H54 (cell line): ENCODE results near the gene CLASP1.

ENCODE experiments used
- DNase-seq: peaks from one replicate; pipeline ENCODE4 v3.0.0; 2011; ENCODE audit warnings: low spot score, mixed read lengths; ENCODE audit not compliant: insufficient read length
- FAIRE-seq: peaks from 3 replicates; lab custom pipeline; 2011; peaks lifted over from hg19 to GRCh38; lab: Jason Lieb, UNC
- POLR2A ChIP-seq: IDR thresholded peaks from 2 replicates; pipeline ENCODE4 v1.6.1; 2011; ENCODE audit warnings: low read depth, mild to moderate bottlenecking, low read length

The CLASP1 gene

DNA sequence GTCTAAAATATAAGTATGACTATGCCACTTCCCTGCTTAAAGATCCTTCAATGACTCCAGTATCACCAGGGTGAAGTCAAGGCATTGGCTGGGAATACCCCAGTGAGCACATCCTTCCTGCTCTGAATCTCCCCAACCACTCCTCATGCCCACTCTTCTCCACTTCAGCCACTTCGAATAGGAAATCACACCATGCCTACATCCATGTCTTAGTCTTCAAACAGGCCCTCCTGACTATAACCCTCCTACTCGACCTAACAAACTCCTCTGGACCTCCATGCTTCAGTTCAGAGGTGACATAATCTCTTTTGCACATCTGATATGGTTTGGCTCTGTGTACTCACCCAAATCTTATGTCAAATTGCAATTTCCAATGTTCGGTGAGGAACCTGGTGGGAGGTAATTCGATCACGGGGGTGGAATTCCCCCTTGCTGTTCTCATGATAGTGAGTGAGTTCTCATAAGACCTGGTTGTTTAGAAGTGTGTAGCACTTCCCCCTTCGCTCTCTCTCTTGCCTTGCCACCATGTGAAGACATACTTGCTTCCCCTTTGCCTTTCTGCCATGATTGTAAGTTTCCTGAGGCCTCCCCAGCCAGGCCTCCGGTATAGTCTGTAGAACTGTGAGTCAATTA, 276.4 kb downstream of the CLASP1 start:
- no peak for DNase-seq
- no peak for FAIRE-seq
- no peak for TF ChIP-seq POLR2A

DNA sequence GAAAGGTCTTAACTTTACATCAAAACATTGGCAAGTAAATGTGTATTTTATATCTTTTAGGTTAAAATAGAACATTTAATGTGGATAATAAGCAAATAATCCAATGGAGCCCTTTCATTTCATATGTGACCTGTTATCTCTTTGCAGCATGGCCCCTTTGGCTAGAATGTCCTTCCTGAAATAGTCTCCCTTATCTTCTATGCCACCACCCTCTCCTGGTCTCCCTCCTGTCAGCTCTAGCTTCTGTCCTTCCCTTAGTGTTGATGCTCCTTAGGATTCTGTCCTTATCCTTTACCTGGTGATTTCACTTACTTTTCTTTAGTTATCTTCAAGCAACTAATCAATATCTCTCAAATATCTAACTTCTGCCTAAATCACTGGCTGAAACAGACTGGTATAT, 277.2 kb downstream of the CLASP1 start:
- no peak for TF ChIP-seq POLR2A
- FAIRE-seq (no peak), DNase-seq (no peak)

DNA sequence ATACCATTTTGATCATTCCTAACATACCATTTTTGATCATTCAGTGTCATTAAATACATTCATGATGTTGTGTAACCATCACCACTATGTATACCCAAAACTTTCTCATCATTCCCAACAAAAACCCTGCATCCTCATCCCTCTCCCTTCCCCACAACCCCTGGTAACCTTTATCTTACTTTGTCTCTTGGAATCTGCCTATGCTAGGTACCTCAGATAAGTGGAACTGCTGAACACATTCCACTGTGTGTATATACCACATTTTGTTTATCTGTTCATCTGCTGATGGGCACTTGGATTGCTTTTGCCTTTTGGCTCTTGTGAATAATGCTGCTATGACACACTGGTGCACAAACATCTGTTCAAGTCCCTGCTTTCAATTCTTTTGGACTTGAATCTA, 280.4 kb downstream of the CLASP1 start:
- no peak for TF ChIP-seq POLR2A
- no peak for DNase-seq
- no peak for FAIRE-seq

DNA sequence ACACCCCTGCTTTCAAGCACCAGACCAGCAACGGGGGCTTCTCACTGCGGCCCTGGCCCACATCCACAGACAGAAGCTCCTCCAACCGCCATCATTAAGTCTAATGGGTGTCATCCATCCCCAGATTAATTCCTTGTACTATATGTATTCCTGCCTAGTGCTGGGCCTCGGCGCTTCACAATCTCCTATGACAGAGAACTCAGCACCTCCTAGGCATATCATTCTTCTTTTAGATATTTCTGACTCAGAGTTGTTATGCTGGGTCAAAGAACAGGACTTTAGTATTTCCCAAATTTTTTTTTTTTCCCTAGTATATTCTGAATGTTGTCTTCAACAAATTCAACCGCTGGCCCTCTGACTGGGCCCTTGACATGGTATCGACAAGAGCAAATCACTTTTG, 281.1 kb downstream of the CLASP1 start:
- no peak for FAIRE-seq
- no peak for TF ChIP-seq POLR2A
- no peak for DNase-seq

DNA sequence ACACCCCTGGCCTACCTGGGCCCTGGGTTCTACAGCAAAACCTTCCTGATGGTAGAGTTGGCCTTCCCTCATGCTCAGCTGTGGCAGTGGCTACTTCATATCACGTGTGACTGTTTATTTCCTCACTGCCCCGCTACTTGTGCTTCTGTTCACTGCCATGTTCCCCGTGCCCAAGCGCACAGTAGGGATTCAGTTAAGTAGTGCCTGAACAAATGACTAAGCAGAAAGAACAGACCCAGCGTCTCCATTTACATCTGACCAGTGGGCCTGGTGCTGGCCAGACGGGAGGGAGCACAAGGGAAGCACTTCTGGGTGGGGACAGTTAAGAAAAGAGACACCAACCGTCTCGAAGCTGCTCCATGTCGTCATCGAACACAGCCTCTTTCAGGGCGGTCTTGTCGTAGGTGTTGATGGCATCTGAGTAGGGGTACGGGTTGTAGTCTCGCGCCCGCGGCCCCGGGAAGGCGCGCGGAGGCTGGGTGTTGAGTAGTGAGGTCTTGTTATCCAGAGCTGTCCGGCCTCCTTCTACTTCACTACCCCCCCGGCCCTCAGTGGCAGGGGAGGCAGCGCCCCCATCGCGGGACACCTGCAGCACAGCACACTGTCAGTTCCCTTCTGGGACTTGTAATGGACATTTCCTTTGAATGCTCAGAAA, 281.9 kb downstream of the CLASP1 start:
- TF ChIP-seq POLR2A, result no peak
- DNase-seq (no peak), FAIRE-seq (no peak)

DNA sequence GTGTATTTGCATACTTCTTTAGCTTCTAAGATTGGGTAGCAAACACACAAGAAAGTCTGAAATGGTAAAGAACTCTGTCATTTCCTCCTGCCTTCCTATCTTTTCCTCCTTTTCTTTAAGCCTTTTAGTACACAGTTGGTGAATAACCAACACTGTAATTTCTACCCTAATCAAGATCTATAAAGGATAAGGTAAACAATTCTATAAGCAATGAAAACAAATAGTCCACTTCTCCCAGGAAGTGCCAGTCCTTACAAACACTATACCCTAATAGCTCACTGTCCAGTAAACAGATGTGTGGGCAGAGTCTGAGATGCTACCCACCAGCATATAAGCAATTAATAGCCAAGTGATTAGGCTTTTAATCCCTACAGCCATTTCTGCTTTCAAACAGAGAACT, 283.2 kb downstream of the CLASP1 start:
- no peak for TF ChIP-seq POLR2A
- DNase-seq (no peak), FAIRE-seq (no peak)

DNA sequence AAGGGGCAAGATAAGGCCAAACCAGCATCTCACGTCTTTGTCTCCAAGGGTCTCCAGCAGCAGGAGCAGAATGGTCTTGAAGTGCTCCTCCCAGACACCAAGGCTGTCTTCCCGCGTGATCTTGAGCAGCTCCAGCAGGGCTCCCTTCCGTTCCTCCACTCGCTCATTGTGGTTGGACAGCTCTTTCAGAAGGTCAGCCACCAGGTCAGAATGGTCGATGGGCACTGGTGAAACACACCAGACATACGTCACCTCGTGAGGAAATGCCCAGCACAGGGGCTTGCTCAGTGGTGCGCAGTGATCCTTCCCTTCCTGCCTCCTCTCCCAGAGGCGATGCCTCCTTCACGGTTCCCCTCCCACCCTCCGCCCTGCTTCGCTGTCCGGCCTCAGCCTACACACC, 284.2 kb downstream of the CLASP1 start:
- TF ChIP-seq POLR2A, result no peak
- DNase-seq (no peak), FAIRE-seq (no peak)

DNA sequence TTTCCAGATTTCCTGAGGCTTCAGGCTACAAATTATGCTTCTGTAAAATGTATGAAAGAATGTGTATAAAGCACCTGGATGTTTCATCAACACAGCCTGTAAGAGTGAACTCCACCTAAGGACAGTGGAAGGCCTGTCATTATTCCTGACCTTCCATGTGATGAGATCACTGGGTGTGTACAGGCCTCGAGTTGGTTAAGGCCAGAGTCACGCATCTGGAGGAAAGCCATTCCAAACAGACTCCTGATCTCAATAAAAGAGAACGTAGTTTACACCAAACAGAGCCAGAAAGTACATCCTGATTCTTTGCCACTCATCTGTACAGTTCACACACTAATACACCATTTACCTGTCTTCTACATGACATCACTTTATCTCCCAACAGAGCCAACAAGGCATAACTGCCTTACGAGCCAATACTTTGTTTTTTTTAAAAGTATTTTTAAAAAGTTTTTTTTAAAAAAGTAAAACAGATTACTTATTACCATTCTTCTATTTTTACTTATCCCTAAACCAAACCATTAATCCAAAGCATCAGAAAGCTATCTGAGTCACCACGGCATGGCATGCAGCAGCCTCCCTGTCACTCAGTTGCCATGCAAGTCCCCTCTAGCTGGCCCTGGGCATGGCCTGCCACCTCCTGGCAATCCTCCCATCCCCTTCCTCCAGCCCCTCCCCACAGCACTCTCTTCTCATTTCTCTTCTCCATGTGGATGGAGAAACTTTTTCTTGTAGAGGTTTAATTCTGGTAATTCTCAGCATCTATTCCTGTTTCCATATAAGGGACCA, 285.4 kb downstream of the CLASP1 start:
- no peak for TF ChIP-seq POLR2A
- DNase-seq, result peak; percentile 38
- peak; percentile 89 for FAIRE-seq

DNA sequence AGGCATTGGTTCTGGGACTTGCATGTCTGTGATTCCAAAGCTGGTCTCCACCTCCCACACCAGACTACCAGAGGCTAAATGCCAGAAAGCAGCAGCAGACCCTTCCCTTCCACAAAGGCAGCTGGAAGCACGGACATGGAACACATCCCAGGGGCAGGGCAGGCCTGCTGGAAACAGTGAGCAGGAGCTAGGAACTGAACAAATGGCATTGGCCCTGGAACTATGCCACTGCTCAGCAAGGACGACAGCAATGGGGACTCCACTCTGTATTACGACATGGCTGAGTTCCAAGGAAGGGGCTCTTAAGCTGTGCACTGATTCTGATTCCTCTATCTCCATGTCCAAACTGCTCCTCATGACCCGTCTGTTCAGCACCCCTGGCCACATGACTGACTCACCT, 286.5 kb downstream of the CLASP1 start:
- TF ChIP-seq POLR2A, result no peak
- FAIRE-seq (no peak), DNase-seq (no peak)

DNA sequence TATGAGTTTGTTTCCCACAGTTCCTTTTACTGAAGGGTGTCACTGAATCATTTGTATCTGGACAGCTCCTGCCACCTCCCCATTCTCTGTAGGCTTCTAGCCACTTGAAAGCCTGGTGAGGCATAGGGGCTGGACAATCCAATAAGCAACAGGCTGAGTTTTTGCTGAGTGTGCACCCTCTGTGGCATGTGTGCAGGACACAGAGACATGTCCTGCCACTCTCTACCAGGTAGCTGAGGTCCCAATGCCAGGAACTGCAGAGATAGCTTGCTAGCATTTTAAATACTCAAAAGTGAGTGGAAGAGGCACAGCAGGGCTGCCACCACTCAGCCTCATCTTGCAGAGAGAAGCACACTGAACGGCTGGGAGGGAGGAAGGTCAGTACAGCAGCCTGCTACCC, 287.0 kb downstream of the CLASP1 start:
- FAIRE-seq (no peak), DNase-seq (no peak)
- TF ChIP-seq POLR2A, result no peak

DNA sequence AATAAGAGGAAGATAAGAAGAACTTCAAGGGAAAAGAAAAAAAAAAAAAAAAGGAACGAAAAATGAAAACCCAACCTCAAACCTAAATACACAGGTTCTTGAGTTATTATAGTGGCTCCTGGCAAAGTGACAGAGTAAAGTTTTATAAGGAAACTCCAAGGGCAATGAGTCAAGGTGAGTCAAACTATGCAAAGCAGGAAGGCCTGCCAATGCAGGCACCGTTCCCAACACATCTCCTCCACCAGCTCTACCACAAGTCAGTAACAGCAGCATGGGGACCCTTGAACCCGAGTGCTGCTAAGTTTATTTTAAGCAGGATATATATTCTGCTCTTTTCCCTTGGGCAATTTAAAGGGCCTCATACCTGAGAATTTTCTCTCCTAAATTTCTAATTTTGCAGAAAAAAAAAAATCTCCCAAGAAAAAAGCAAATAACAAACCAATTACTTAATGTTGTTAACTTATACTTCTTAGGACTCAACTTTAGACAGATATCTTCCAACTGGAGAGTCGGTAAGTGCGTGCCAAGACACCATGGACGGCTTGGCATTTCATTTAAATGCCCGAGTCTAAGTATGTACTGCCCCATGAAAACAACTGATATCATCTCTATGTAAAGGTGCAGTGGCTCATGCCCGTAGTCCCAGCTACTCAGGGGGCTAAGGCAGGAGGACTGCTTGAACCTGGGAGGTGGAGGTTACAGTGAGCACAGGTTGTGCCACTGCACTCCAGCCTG, 288.5 kb downstream of the CLASP1 start:
- no peak for TF ChIP-seq POLR2A
- FAIRE-seq (peak; percentile 86), DNase-seq (peak; percentile 71)

DNA sequence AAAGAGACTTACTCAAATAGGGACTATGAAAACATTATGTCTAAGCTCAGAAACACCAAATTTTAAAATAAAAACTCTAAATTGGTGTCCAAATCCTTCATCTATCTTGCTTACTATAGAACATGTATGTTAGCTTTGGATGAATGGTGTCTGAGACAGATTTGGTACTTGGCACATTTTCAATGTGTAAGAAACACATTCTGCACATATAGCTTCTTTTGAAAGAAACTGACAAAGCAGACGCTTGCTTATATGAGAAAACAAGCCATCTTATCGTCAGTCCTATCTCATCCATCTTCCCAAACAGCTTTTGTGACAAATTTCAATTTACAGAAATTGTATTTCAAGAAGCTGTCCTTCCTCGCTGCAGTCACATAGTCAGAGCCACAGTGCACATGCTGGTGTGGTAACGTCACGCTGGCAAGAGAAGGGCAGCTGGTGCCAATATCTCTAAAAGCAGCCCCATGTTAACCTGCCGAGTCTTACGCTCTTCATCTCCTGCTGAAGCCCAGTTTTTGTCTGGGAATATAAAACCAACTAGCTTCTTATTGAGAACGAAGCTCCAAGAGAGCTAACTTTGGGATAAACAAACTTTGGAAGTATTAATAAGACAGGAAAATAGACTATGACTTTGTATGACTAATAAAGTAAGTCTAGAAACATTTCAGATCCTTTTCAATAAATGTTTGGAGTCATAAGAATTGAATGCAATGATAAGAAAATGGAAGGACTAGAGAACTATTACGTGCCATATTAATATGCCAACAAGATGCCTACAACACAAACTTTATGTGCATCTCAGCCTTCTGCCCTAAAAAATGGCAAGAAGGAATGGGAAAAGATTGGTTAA, 289.3 kb downstream of the CLASP1 start:
- FAIRE-seq (no peak), DNase-seq (no peak)
- TF ChIP-seq POLR2A, result no peak

DNA sequence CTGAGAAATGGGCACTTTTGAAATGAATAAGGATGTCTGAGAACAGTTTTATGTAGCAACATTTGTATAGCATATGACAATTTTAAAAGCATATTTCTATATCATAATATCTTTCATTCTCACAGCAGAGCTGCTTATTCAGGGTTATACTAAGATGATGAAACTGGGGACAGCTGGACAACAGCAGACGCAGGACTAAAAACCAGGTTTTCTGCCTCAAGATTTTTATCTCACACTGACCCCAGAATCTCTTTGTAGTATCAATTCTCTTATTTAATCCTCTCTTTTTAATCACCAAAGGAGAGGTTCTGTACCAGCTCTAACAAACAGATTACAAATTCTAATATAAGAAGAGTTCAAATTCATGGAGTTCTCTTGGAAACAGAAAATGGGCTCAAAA, 290.1 kb downstream of the CLASP1 start:
- no peak for FAIRE-seq
- TF ChIP-seq POLR2A, result no peak
- DNase-seq, result no peak
